Neural cell (in vitro differentiated cells): ENCODE data around the gene TSEN54. TPM values are rescaled to one million over a fixed set of nuclear protein-coding genes. Genes with fewer than 3 reads are reported as not detected.

ENCODE experiments used
- H2AFZ ChIP-seq: fragments of 200-600, 300-800 bp; sonication (generic), shearing (Covaris generic); 2 replicates; pipeline ENCODE4 v1.6.0; 2014; ENCODE audit warnings: low read depth, mild to moderate bottlenecking, antibody characterized with exemption, low read length, moderate library complexity
- H3F3A ChIP-seq: fragments of 200-600 bp; shearing (Covaris generic); 2 replicates; pipeline ENCODE4 v1.6.1; 2016; ENCODE audit warnings: mild to moderate bottlenecking, moderate library complexity, mixed read lengths, antibody characterized with exemption, low read length; ENCODE audit not compliant: insufficient read depth, poor library complexity, severe bottlenecking
- H3K27ac ChIP-seq: fragments of 200-600, 300-800 bp; sonication (generic), shearing (Covaris generic); 2 replicates; pipeline ENCODE4 v1.5.1; 2014; ENCODE audit warnings: mild to moderate bottlenecking, low read length, moderate library complexity
- H3K27me3 ChIP-seq: fragments of 300-800, 200-600 bp; sonication (generic), shearing (Covaris generic); 2 replicates; pipeline ENCODE4 v1.6.0; 2014; ENCODE audit warnings: mild to moderate bottlenecking, low read depth, low read length, moderate library complexity; ENCODE audit not compliant: insufficient read depth
- H3K36me3 ChIP-seq: fragments of 300-800, 200-600 bp; sonication (generic), shearing (Covaris generic); 2 replicates; pipeline ENCODE4 v1.5.1; 2014; ENCODE audit warnings: mild to moderate bottlenecking, antibody characterized with exemption, low read length, moderate library complexity; ENCODE audit not compliant: insufficient read depth
- H3K4me2 ChIP-seq: fragments of 300-800, 200-600 bp; sonication (generic), shearing (Covaris generic); 2 replicates; pipeline ENCODE4 v1.6.0; 2014; ENCODE audit warnings: mild to moderate bottlenecking, low read length
- H3K4me3 ChIP-seq: fragments of 300-800, 200-600 bp; sonication (generic), shearing (Covaris generic); 2 replicates; pipeline ENCODE4 v1.5.1; 2014; ENCODE audit warnings: mild to moderate bottlenecking, low read length, moderate library complexity
- H3K79me2 ChIP-seq: fragments of 200-600 bp; shearing (Covaris generic); replicated peaks from 2 replicates; pipeline ENCODE4 v1.6.0; 2014; ENCODE audit warnings: mild to moderate bottlenecking, low read length, moderate library complexity; ENCODE audit not compliant: insufficient read depth
- H3K9ac ChIP-seq: fragments of 300-800, 200-600 bp; sonication (generic), shearing (Covaris generic); 2 replicates; pipeline ENCODE4 v1.6.1; 2016; ENCODE audit warnings: mild to moderate bottlenecking, low read length, mixed read lengths
- H3K9me2 ChIP-seq: fragments of 200-600 bp; shearing (Covaris generic); 2 replicates; pipeline ENCODE4 v1.6.1; 2016; ENCODE audit warnings: mild to moderate bottlenecking, low read length, mixed read lengths; ENCODE audit not compliant: insufficient read depth
- H3K9me3 ChIP-seq: fragments of 200-600, 300-800 bp; sonication (generic), shearing (Covaris generic); 2 replicates; pipeline ENCODE4 v1.6.1; 2016; ENCODE audit warnings: mild to moderate bottlenecking, mixed run types, low read length, moderate library complexity, mixed read lengths
- H4K20me1 ChIP-seq: fragments of 200-600 bp; shearing (Covaris generic); 2 replicates; pipeline ENCODE4 v1.6.1; 2016; ENCODE audit warnings: mild to moderate bottlenecking, mixed run types; ENCODE audit not compliant: insufficient read depth
- EP300 ChIP-seq: fragments of 450-650 bp; conservative IDR thresholded peaks from 2 replicates; pipeline ENCODE4 v1.6.1; 2014; ENCODE audit warnings: antibody characterized with exemption, mild to moderate bottlenecking, moderate library complexity; ENCODE audit not compliant: poor library complexity, severe bottlenecking
- EZH2 ChIP-seq: fragments of 200-600, 300-800 bp; shearing (Covaris generic), sonication (generic); IDR thresholded peaks from 2 replicates; pipeline ENCODE4 v1.6.1; 2014; ENCODE audit warnings: antibody characterized with exemption, low read length, borderline replicate concordance, mild to moderate bottlenecking; ENCODE audit not compliant: insufficient read depth, poor library complexity, severe bottlenecking
- MXI1 ChIP-seq: fragments of 450-650 bp; conservative IDR thresholded peaks from 2 replicates; pipeline ENCODE4 v1.6.1; 2014; ENCODE audit warnings: antibody characterized with exemption, mild to moderate bottlenecking; ENCODE audit not compliant: poor library complexity, severe bottlenecking
- POLR2AphosphoS5 ChIP-seq: IDR thresholded peaks from 2 replicates; pipeline ENCODE4 v1.6.1; 2012
- RAD21 ChIP-seq: fragments of 450-650 bp; conservative IDR thresholded peaks from 2 replicates; pipeline ENCODE4 v1.6.1; 2014; ENCODE audit warnings: antibody characterized with exemption, mild to moderate bottlenecking, moderate library complexity
- SMC3 ChIP-seq: fragments of 450-650 bp; conservative IDR thresholded peaks from 2 replicates; pipeline ENCODE4 v1.6.1; 2014; ENCODE audit warnings: antibody characterized with exemption, mild to moderate bottlenecking, moderate library complexity; ENCODE audit not compliant: poor library complexity
- TAF1 ChIP-seq: IDR thresholded peaks from 2 replicates; pipeline ENCODE4 v1.6.1; 2012; ENCODE audit warnings: low read depth
- polyA plus RNA-seq: library from polyadenylated mRNA; depleted of rRNA; stranded (reverse); fragments of >200 nt; gene quantifications from 2 replicates; pipeline ENCODE4 v1.2.3, GENCODE V29; 2014
- TF ChIP-seq, protein P1 (sequence below): fragments of 450-650 bp; IDR thresholded peaks from 2 replicates; pipeline ENCODE4 v1.5.1; 2014; ENCODE audit warnings: antibody characterized with exemption, mild to moderate bottlenecking, moderate library complexity; ENCODE audit not compliant: poor library complexity, severe bottlenecking
- TF ChIP-seq, protein P2 (sequence below): IDR thresholded peaks from 2 replicates; pipeline ENCODE4 v1.6.1; 2012; ENCODE audit warnings: borderline replicate concordance

TSEN54 gene
- polyA plus RNA-seq, 1 donor from 2014 or later = 32.2 TPM

DNA sequence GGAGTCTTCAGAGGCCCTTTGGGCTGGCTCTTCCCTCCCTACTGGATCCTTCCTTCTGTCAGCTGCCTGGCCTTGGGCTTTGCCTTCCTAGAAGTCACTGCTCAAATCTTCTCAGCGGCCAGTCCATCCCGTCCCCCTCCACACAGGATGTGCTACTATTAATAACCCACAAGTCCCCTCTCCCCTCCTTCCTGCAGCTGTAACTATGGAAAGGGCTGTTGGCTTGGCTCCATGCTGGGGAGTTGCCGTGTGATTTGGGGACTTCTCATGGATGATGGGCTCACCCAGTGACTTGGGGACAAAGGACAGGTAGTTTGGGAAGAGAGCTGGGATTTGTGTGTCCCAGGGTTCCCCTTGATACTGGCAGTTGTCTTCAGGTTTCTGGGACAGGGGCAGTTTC, 40.5 kb upstream of the TSEN54 start:
- Histone ChIP-seq H3K9me3 (no peaks in the 10 kb centered on the region), H3F3A (no peaks in the 10 kb centered on the region), H3K9ac (peak overlapping the region; percentile 56), H3K79me2 (no peaks in the 10 kb centered on the region), H4K20me1 (no peaks in the 10 kb centered on the region), H3K27ac (peak overlapping the region; percentile 82), H3K27me3 (no peaks in the 10 kb centered on the region), H2AFZ (no peak overlapping the region), H3K4me3 (peak overlapping the region; percentile 58), H3K4me2 (peak overlapping the region; percentile 51), H3K9me2 (no peaks in the 10 kb centered on the region), H3K36me3 (no peaks in the 10 kb centered on the region)
- TF ChIP-seq TAF1 (no peak), MXI1 (no peak), EZH2 (no peak), EP300 (no peak), POLR2AphosphoS5 (no peak), RAD21 (no peak), SMC3 (no peak)
- TF ChIP-seq, protein P1, sequence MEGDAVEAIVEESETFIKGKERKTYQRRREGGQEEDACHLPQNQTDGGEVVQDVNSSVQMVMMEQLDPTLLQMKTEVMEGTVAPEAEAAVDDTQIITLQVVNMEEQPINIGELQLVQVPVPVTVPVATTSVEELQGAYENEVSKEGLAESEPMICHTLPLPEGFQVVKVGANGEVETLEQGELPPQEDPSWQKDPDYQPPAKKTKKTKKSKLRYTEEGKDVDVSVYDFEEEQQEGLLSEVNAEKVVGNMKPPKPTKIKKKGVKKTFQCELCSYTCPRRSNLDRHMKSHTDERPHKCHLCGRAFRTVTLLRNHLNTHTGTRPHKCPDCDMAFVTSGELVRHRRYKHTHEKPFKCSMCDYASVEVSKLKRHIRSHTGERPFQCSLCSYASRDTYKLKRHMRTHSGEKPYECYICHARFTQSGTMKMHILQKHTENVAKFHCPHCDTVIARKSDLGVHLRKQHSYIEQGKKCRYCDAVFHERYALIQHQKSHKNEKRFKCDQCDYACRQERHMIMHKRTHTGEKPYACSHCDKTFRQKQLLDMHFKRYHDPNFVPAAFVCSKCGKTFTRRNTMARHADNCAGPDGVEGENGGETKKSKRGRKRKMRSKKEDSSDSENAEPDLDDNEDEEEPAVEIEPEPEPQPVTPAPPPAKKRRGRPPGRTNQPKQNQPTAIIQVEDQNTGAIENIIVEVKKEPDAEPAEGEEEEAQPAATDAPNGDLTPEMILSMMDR = no peak
- TF ChIP-seq, protein P2, sequence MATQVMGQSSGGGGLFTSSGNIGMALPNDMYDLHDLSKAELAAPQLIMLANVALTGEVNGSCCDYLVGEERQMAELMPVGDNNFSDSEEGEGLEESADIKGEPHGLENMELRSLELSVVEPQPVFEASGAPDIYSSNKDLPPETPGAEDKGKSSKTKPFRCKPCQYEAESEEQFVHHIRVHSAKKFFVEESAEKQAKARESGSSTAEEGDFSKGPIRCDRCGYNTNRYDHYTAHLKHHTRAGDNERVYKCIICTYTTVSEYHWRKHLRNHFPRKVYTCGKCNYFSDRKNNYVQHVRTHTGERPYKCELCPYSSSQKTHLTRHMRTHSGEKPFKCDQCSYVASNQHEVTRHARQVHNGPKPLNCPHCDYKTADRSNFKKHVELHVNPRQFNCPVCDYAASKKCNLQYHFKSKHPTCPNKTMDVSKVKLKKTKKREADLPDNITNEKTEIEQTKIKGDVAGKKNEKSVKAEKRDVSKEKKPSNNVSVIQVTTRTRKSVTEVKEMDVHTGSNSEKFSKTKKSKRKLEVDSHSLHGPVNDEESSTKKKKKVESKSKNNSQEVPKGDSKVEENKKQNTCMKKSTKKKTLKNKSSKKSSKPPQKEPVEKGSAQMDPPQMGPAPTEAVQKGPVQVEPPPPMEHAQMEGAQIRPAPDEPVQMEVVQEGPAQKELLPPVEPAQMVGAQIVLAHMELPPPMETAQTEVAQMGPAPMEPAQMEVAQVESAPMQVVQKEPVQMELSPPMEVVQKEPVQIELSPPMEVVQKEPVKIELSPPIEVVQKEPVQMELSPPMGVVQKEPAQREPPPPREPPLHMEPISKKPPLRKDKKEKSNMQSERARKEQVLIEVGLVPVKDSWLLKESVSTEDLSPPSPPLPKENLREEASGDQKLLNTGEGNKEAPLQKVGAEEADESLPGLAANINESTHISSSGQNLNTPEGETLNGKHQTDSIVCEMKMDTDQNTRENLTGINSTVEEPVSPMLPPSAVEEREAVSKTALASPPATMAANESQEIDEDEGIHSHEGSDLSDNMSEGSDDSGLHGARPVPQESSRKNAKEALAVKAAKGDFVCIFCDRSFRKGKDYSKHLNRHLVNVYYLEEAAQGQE = no peak

DNA sequence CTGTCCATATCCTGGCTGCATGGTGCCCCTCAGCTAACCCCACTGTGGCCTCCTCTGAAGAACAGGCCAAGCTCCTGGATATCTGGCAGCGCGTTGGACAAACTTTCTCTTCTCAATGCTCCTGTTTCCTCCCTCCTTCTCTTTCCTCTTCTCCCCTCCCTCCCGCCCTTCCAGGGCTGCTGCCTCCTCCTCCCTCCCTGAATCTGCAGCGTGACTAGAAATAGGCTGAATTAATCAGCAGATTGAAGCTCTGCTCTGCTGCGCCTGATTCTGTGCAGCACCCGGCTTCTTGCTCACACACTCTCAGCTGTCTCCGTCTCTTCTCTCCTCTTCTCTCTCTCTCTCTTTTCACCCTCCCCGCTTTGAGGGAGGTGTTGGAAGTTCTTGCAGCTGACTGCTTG, 40.1 kb upstream of the TSEN54 start:
- peak overlapping the region; percentile 56 for H3K9ac ChIP-seq

More for the DNA sequence above, 40.1 kb upstream of the TSEN54 start:
- H3K27me3 ChIP-seq = no peaks in the 10 kb centered on the region
- no peaks in the 10 kb centered on the region for H3K36me3 ChIP-seq
- H3K27ac ChIP-seq = peak overlapping the region; percentile 82
- TF ChIP-seq, protein P2 = peak; percentile 16
- TF ChIP-seq TAF1 (no peak), EP300 (no peak)
- no peak overlapping the region for H2AFZ ChIP-seq
- peak overlapping the region; percentile 51 for H3K4me2 ChIP-seq
- H3K4me3 ChIP-seq = peak overlapping the region; percentile 58
- no peaks in the 10 kb centered on the region for H3F3A ChIP-seq
- no peaks in the 10 kb centered on the region for H3K79me2 ChIP-seq
- H3K9me2 ChIP-seq = no peaks in the 10 kb centered on the region
- H4K20me1 ChIP-seq = no peaks in the 10 kb centered on the region
- H3K9me3 ChIP-seq = no peaks in the 10 kb centered on the region
